DND-41 (cell line): ENCODE data around the gene TEN1.

ENCODE experiments used
- CTCF ChIP-seq: IDR thresholded peaks from 2 replicates; pipeline ENCODE4 v1.5.1; 2012; ENCODE audit warnings: borderline replicate concordance, low read length, moderate library complexity, mild to moderate bottlenecking; ENCODE audit not compliant: poor library complexity, severe bottlenecking; ENCODE audit errors: extremely low read depth
- EZH2 ChIP-seq: IDR thresholded peaks from 3 replicates; pipeline ENCODE4 v1.6.1; 2012; ENCODE audit warnings: borderline replicate concordance, low read depth, mild to moderate bottlenecking, moderate library complexity, low read length, inconsistent platforms; ENCODE audit not compliant: severe bottlenecking

GRCh38 chr17:75998327-75998795, 19.3 kb downstream of the TEN1 start:
- no peak for TF ChIP-seq CTCF
- no peak for TF ChIP-seq EZH2
